HCT116 (cell line): ENCODE data around the gene SHF. TPM values are rescaled to one million over a fixed set of nuclear protein-coding genes. Genes with fewer than 3 reads are reported as not detected.

Experiments used
- ATAC-seq: fragments of 200-7000 bp; cut with Tn5 transposase; 2 replicates; pipeline ENCODE4 v1.9.1; 2020; ENCODE audit warnings: mild to moderate bottlenecking, moderate library complexity
- BruUV-seq: library from RNA; stranded (reverse); fragments of 400-500 nt; replicated peaks from 2 replicates; lab custom pipeline; 2021; lab: Mats Ljungman, UMichigan
- CTCF ChIA-PET: fragments of 300-600 bp; sonication (Branson Sonifier 250); formaldehyde crosslinking; loops from one replicate; lab custom pipeline; 2021; ENCODE audit warnings: antibody characterized with exemption; lab: Charles Lee
- POLR2A ChIA-PET: fragments of 300-600, 350-600 bp; sonication (Branson Sonifier 250); formaldehyde crosslinking; loops from one replicate; lab custom pipeline; 2021; ENCODE audit warnings: antibody characterized with exemption; lab: Charles Lee
- RAD21 ChIA-PET, 2 experiments: fragments of 300-600 bp; sonication (Branson Sonifier 250); formaldehyde crosslinking; loops; one replicate each; lab custom pipeline; 2023; ENCODE audit warnings: low total read pairs in 2 of 2; ENCODE audit not compliant: uncharacterized antibody in 2 of 2, unreplicated experiment in 2 of 2, low non-redundant PET in 1 of 2; lab: Charles Lee
- DNase-seq: peaks from one replicate; pipeline ENCODE4 v3.0.0-alpha.2; 2010; ENCODE audit warnings: low read depth, low spot score
- H2AFZ ChIP-seq: fragments of 200-600 bp; shearing (Covaris generic), sonication (generic); 2 replicates; pipeline ENCODE4 v1.6.1; 2017; ENCODE audit warnings: low read depth, mixed run types, mixed read lengths, antibody characterized with exemption, low read length; ENCODE audit not compliant: poor library complexity, severe bottlenecking
- H3K27ac ChIP-seq: 2 replicates; pipeline ENCODE4 v1.5.1; 2012; ENCODE audit warnings: low read depth, low read length
- H3K27me3 ChIP-seq: fragments of 200-600 bp; sonication (generic); 2 replicates; pipeline ENCODE4 v1.6.1; 2016; ENCODE audit warnings: mixed run types, low read length, mixed read lengths; ENCODE audit not compliant: insufficient read depth
- H3K36me3 ChIP-seq, 2 experiments: fragments of 200-500 bp in 1 of 2; fragments of 200-600 bp in 1 of 2; sonication (Bioruptor generic) in 1 of 2; sonication (generic) in 1 of 2; 2 replicates each; pipeline versions ENCODE4 v1.5.1 to v1.6.1; 2014 to 2016; ENCODE audit warnings: low read length in 2 of 2, inconsistent platforms in 1 of 2, mixed read lengths in 1 of 2, mixed run types in 1 of 2; ENCODE audit not compliant: insufficient read depth in 2 of 2, control insufficient read depth in 1 of 2
- H3K4me1 ChIP-seq, 2 experiments: fragments of 200-600 bp in 1 of 2; sonication (generic) in 1 of 2; 2 replicates each; pipeline versions ENCODE4 v1.5.1 to v1.6.1; 2012 to 2017; ENCODE audit warnings: low read length in 2 of 2, inconsistent platforms in 1 of 2, mild to moderate bottlenecking in 1 of 2, mixed read lengths in 1 of 2, mixed run types in 1 of 2, moderate library complexity in 1 of 2; ENCODE audit not compliant: insufficient read depth in 2 of 2, control insufficient read depth in 1 of 2
- H3K4me2 ChIP-seq: fragments of 200-600 bp; sonication (generic); 2 replicates; pipeline ENCODE4 v1.6.1; 2017; ENCODE audit warnings: mixed run types, low read length, mixed read lengths
- H3K4me3 ChIP-seq, 2 experiments: fragments of 200-600 bp in 1 of 2; sonication (generic) in 1 of 2; replicated peaks in 1 of 2; 2 replicates each; pipeline ENCODE4 v1.5.1; 2011 to 2016; ENCODE audit warnings: low read length in 2 of 2, control low read depth in 1 of 2, low read depth in 1 of 2, mild to moderate bottlenecking in 1 of 2, mixed read lengths in 1 of 2, mixed run types in 1 of 2
- H3K79me2 ChIP-seq: fragments of 200-600 bp; sonication (generic); 2 replicates; pipeline ENCODE4 v1.6.1; 2017; ENCODE audit warnings: mild to moderate bottlenecking, mixed run types, low read length, moderate library complexity, mixed read lengths; ENCODE audit not compliant: insufficient read depth
- H3K9ac ChIP-seq: fragments of 200-600 bp; sonication (generic); 2 replicates; pipeline ENCODE4 v1.6.1; 2016; ENCODE audit warnings: low read length, mixed read lengths
- H3K9me2 ChIP-seq: fragments of 200-600 bp; sonication (generic), shearing (Covaris generic); 2 replicates; pipeline ENCODE4 v1.6.1; 2017; ENCODE audit warnings: mixed run types, mild to moderate bottlenecking, moderate library complexity; ENCODE audit not compliant: insufficient read depth
- H3K9me3 ChIP-seq, 2 experiments: fragments of 200-500 bp in 1 of 2; fragments of 200-600 bp in 1 of 2; sonication (Bioruptor generic) in 1 of 2; sonication (generic) in 1 of 2; 2 replicates each; pipeline ENCODE4 v1.6.1; 2014 to 2017; ENCODE audit warnings: low read length in 2 of 2, mixed read lengths in 2 of 2, inconsistent platforms in 1 of 2, low read depth in 1 of 2, mild to moderate bottlenecking in 1 of 2, mixed run types in 1 of 2, moderate library complexity in 1 of 2; ENCODE audit not compliant: control insufficient read depth in 1 of 2, insufficient read depth in 1 of 2
- H4K20me1 ChIP-seq: fragments of 200-600 bp; sonication (generic), shearing (Covaris generic); 2 replicates; pipeline ENCODE4 v1.6.1; 2017; ENCODE audit warnings: mixed run types, mild to moderate bottlenecking, moderate library complexity; ENCODE audit not compliant: insufficient read depth
- ATF3 ChIP-seq: IDR thresholded peaks from 2 replicates; pipeline ENCODE4 v1.6.1; 2012
- EGR1 ChIP-seq: IDR thresholded peaks from 2 replicates; pipeline ENCODE4 v1.6.1; 2012; ENCODE audit warnings: low read depth
- EZH2 ChIP-seq: fragments of 200-600 bp; sonication (generic); IDR thresholded peaks from 2 replicates; pipeline ENCODE4 v1.6.1; 2017; ENCODE audit warnings: antibody characterized with exemption, mixed run types
- EZH2phosphoT487 ChIP-seq: fragments of 200-600 bp; IDR thresholded peaks from 2 replicates; pipeline ENCODE4 v1.6.1; 2018; ENCODE audit warnings: antibody characterized with exemption, borderline replicate concordance
- SIN3A ChIP-seq: IDR thresholded peaks from 2 replicates; pipeline ENCODE4 v1.6.1; 2012; ENCODE audit warnings: low read depth
- SP1 ChIP-seq: IDR thresholded peaks from 2 replicates; pipeline ENCODE4 v1.6.1; 2012; ENCODE audit warnings: low read depth
- SRF ChIP-seq: IDR thresholded peaks from 2 replicates; pipeline ENCODE4 v1.6.1; 2012; ENCODE audit warnings: low read depth
- ZBTB33 ChIP-seq: IDR thresholded peaks from 2 replicates; pipeline ENCODE4 v1.6.1; 2011; ENCODE audit warnings: mild to moderate bottlenecking, low read length, moderate library complexity; ENCODE audit not compliant: insufficient replicate concordance; ENCODE audit errors: extremely low read depth
- ZNF274 ChIP-seq: fragments of 200-500 bp; sonication (Bioruptor generic); IDR thresholded peaks from 2 replicates; pipeline ENCODE4 v1.6.1; 2014; ENCODE audit warnings: mild to moderate bottlenecking, low read depth, low read length, inconsistent platforms
- intact Hi-C: fragments of 100-400 bp; cut with micrococcal nuclease; formaldehyde crosslinking; loops from 2 replicates; pipeline ENCODE4 v1.10.0; 2022
- total RNA-seq: library from RNA; stranded (reverse); gene quantifications from one replicate; pipeline ENCODE4 v1.2.1, GENCODE V29; 2021; ENCODE audit not compliant: unreplicated experiment
- TF ChIP-seq, protein P1 (sequence below): IDR thresholded peaks from 2 replicates; pipeline ENCODE4 v1.6.1; 2012

The SHF gene
- total RNA-seq, 1 experiment from 2014 or later = 2.6 TPM

- Histone ChIP-seq H2AFZ (no peak overlapping the region), H3K27me3 (no peaks in the 10 kb centered on the region), H4K20me1 (no peaks in the 10 kb centered on the region), H3K4me2 (peak overlapping the region; percentile 80), H3K27ac (peak overlapping the region; percentile 90), H3K9ac (peak overlapping the region; percentile 83), H3K9me2 (no peaks in the 10 kb centered on the region), H3K4me1 (peaks cover 8 to 25% of the 10 kb centered on the region in 2 experiments), H3K79me2 (no peaks in the 10 kb centered on the region), H3K9me3 (no peaks in the 10 kb centered on the region), H3K4me3 (peak overlapping the region; percentile 73 to 74), H3K36me3 (no peaks in the 10 kb centered on the region)
- ATAC-seq (no peak), DNase-seq (no peak)
- POLR2A ChIA-PET = no interaction called here
- CTCF ChIA-PET = interaction anchor here (0.7 to 2.4 kb wide), 7 partner anchors 17 to 229 kb away, joined by 3 to 6 read pairs (median 3); no protein-coding TSS in a partner anchor
- RAD21 ChIA-PET = no interaction called here
- intact Hi-C loops = loop anchor here (2.0 to 10.0 kb wide), 2 partner anchors 31 to 447 kb away; no protein-coding TSS in a partner anchor
- TF ChIP-seq ATF3 = no peak
- no peak for TF ChIP-seq ZNF274
- no peak for TF ChIP-seq SP1
- no peak for TF ChIP-seq EGR1
- TF ChIP-seq ZBTB33 = no peak
- no peak for TF ChIP-seq EZH2phosphoT487
- TF ChIP-seq, protein P1, sequence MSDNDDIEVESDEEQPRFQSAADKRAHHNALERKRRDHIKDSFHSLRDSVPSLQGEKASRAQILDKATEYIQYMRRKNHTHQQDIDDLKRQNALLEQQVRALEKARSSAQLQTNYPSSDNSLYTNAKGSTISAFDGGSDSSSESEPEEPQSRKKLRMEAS = no peak
- no peak for TF ChIP-seq SIN3A
- no peak for TF ChIP-seq SRF
- no peak for TF ChIP-seq EZH2
- no TSS peak for BruUV-seq
Observed at GRCh38 chr15:45167631-45168205, 20.0 kb downstream of the SHF start.
